HT1080 (cell line): ENCODE results near the gene PALD1. TPM values are rescaled to one million over a fixed set of nuclear protein-coding genes. Genes with fewer than 3 reads are reported as not detected.
"Not testable (repeated sequence)": the region's sequence is repeated elsewhere in the genome, so short reads cannot be mapped to it uniquely, and the experiment has no call there.

Experiments
- DNase-seq: peaks from one replicate; pipeline ENCODE4 v3.0.0-alpha.2; 2015; ENCODE audit warnings: low read depth
- total RNA-seq: library from RNA; depleted of rRNA; stranded (reverse); fragments of >200 nt; shearing (Covaris generic); gene quantifications from 2 replicates; pipeline ENCODE4 v1.2.3, GENCODE V29; 2014

PALD1 gene
- total RNA-seq, 1 experiment from 2014 or later: 1.8 TPM

- no peak for DNase-seq
Observed at GRCh38 chr10:70568781-70569495, 90.4 kb downstream of the PALD1 start.

- DNase-seq: no peak
Observed at GRCh38 chr10:70571236-70571635, 92.7 kb downstream of the PALD1 start.

GRCh38 chr10:70571636-70572439, 93.3 kb downstream of the PALD1 start:
- no peak for DNase-seq

GRCh38 chr10:70573599-70574506, 95.3 kb downstream of the PALD1 start:
- DNase-seq: no peak

GRCh38 chr10:70575486-70575873, 96.9 kb downstream of the PALD1 start:
- no peak for DNase-seq

GRCh38 chr10:70575874-70576802, 97.6 kb downstream of the PALD1 start:
- peak; percentile 44 for DNase-seq

GRCh38 chr10:70576803-70577517, 98.4 kb downstream of the PALD1 start:
- DNase-seq: no peak

- DNase-seq: peak; percentile 97
Observed at GRCh38 chr10:70578371-70578947, 99.9 kb downstream of the PALD1 start.

GRCh38 chr10:70579234-70580002, 100.9 kb downstream of the PALD1 start:
- no peak for DNase-seq

- DNase-seq: not testable (repeated sequence)
Observed at GRCh38 chr10:70581176-70581575, 102.6 kb downstream of the PALD1 start.

- DNase-seq: no peak
Observed at GRCh38 chr10:70582793-70583668, 104.5 kb downstream of the PALD1 start.

GRCh38 chr10:70583669-70584037, 105.1 kb downstream of the PALD1 start:
- DNase-seq: no peak

- DNase-seq: no peak
Observed at GRCh38 chr10:70584366-70584765, 105.8 kb downstream of the PALD1 start.

GRCh38 chr10:70584909-70585544, 106.5 kb downstream of the PALD1 start:
- no peak for DNase-seq

GRCh38 chr10:70585578-70586169, 107.1 kb downstream of the PALD1 start:
- no peak for DNase-seq

- DNase-seq: no peak
Observed at GRCh38 chr10:70586348-70586930, 107.9 kb downstream of the PALD1 start.
